Subcutaneous adipose tissue (tissue), 4 donors: ENCODE results near the gene CUL3. TPM values are rescaled to one million over a fixed set of nuclear protein-coding genes. Genes with fewer than 3 reads are reported as not detected.

ENCODE experiments used
- CTCF ChIP-seq: fragments of 450-650 bp; IDR thresholded peaks from one replicate; pipeline ENCODE4 v1.5.1; 2016; ENCODE audit warnings: low read depth, mild to moderate bottlenecking, control low read depth, antibody characterized with exemption, moderate library complexity
- total RNA-seq, 4 donors: library from RNA; depleted of rRNA; stranded (reverse); fragments of >200 nt; gene quantifications; one replicate each; pipeline ENCODE4 v1.1.0, GENCODE V29; 2016

CUL3 gene
- total RNA-seq, 4 donors from 2014 or later = 56.1 to 102 (median 67.6) TPM

DNA sequence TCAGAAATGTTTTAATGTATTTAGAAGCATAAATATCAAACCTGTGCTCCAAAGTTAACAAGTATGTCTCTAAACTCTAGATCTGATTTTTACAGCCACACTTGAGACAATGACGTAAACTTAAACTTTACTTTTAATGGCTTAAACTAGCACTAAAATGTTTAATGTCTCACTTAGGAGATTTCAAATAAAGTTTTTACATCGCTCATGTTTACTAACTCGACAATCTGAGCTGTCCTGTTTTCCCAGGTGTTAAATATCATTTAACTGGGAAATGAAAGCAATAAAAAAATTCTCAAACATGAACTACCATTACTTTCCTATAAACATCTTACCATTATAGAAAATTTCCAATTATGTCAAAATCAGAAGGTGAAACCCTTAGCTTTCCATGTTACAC lies 113.0 kb downstream of the CUL3 start:
- no peak for TF ChIP-seq CTCF

DNA sequence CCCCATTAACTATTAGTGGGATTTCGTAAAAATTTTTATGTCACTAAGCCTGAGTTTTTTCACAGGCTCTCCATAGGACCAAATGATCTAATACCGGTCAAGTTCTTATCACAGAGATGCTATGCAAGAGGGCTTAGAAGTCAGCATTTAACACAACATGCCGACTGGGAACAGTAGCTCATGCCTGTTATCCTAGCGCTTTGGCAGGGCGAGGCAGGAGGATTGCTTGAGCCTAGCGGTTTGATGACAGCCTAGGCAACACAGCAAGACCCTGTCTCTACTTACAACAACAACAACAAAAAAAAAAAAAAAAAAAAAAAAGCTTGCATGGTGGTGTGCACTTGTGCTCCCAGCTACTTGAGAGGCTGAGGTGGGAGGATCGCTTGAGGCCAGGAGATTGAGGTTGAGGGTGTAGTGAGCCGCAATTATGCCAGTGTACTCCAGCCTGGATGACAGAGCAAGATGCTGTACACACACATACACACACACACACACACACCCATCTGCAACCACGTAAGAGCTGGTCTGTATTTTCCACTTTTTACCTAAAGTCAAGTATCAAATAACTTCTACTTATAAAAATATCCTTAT lies 115.7 kb downstream of the CUL3 start:
- no peak for TF ChIP-seq CTCF

- TF ChIP-seq CTCF = no peak
These were observed 118.8 kb downstream of the CUL3 start for GRCh38 chr2:224466304-224466895.

DNA sequence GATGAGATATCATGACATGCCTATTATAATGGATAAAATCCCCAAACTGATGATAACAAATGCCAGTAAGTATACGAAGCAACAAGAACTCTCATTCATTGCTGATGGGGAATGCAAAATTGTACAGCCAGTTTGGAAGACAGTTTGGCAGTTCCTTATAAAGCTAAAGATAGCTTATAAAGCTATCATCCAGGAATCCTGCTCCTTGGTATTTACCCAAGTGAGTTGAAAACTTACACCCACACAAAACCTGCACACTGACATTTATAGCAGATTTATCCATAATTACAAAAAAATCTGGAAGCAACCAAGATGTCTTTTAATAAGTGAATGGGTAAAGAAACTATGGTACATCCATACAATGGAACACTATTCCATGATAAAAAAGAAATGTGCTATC lies 123.8 kb downstream of the CUL3 start:
- TF ChIP-seq CTCF = no peak

DNA sequence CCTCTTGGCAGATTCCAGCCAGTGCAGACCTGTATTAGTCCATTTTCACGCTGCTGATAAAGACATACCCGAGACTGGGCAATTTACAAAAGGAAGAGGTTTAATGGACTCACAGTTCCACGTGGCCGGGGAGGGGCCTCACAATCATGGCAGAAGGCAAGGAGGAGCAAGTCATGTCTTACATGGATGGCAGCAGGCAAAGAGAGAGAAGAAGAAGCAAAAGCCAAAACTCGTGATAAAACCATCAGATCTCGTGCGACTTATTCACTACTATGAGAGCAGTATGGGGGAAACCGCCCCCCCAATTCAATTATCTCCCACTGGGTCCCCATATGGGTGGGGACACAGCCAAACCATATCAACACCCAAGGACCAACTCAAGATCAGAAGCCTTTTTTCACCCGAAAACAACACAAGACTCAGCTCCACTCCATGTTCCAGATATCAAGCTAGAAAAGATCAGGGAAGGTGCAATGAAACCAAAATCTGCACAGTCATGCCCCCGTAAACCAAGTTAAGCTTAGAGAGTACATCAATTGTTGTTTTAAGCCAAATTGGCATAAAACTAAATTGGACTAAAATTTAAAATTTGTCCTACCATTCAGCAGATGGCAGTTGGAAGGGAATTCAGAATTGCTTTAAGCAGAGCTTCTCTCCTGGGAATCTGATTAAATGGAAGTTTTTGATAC lies 127.6 kb downstream of the CUL3 start:
- no peak for TF ChIP-seq CTCF

DNA sequence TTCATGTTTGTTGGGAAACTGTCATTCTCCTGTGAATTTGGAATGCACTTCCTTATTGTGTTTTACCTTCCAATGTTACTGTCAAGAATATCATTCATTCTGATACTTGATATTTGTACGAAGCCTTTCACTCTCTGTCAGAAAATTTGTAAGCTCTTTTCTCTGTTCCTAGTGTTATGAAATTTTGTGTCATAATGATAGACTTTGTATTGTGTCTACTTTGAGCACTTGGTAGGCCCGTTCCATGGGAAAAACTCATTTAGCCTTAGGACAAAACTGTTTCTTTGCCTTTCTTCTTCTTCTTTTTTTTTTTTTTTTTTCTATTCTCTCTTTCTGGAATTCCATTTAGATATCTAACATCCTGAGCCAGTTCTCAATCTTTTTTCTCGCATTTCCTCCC lies 131.3 kb downstream of the CUL3 start:
- no peak for TF ChIP-seq CTCF
